ENCODE data around the gene TRIM62. TPM values are rescaled to one million over a fixed set of nuclear protein-coding genes. Genes with fewer than 3 reads are reported as not detected.

TRIM62 gene
- total and polyA plus RNA-seq, 2 experiments from 2014 or later: 2.9 to 18.9 TPM

GRCh38 chr1:33225586-33225985, 43.7 kb upstream of the TRIM62 start:
- ATAC-seq (no peak), DNase-seq (ENCODE audit: low spot score) (no peak)
- Histone ChIP-seq H3K4me2 (no peak overlapping the region), H2AFZ (no peak overlapping the region), H3F3A (replicated peaks; ENCODE audit: low read depth) (no peaks in the 10 kb centered on the region), H3K36me3 (ENCODE audit: insufficient read depth) (no peaks in the 10 kb centered on the region; the same call in 1 of the 2 replicates), H3K27me3 (ENCODE audit: insufficient read depth) (no peaks in the 10 kb centered on the region), H4K20me1 (replicated peaks; ENCODE audit: insufficient read depth) (no peaks in the 10 kb centered on the region), H3K9me2 (ENCODE audit: insufficient read depth) (0 out of 2 replicates have a peak, but pooled peaks cover 4% of the 10 kb centered on the region), H3K4me1 (ENCODE audit: insufficient read depth) (no peaks in the 10 kb centered on the region), H3K79me2 (replicated peaks; ENCODE audit: insufficient read depth) (no peaks in the 10 kb centered on the region), H3K27ac (ENCODE audit: low read depth) (no peak overlapping the region), H3K4me3 (no peak overlapping the region)
- H3K27ac Mint-ChIP-seq: no peak overlapping the region
- H3K4me3 Mint-ChIP-seq: no peak overlapping the region
- peaks cover 2% of the 10 kb centered on the region for H3K27me3 Mint-ChIP-seq (ENCODE audit: insufficient read depth, low read depth, poor library complexity)
- H3K9me3 Mint-ChIP-seq: peaks cover 16% of the 10 kb centered on the region
- H3K4me1 Mint-ChIP-seq: peaks cover 6% of the 10 kb centered on the region; the same call in 2 of the 3 replicates
- peaks cover 3% of the 10 kb centered on the region; the same call in 1 of the 3 replicates for H3K36me3 Mint-ChIP-seq (ENCODE audit: low read depth)
- no peak for TF ChIP-seq EZH2 (IDR thresholded peaks at IDR 0.05; ENCODE audit: low read depth, unreplicated experiment)
- TF ChIP-seq NANOG (IDR thresholded peaks at IDR 0.05; ENCODE audit: borderline replicate concordance): no peak
- no peak for TF ChIP-seq EZH2phosphoT487 (IDR thresholded peaks at IDR 0.05; ENCODE audit: unreplicated experiment)

DNA sequence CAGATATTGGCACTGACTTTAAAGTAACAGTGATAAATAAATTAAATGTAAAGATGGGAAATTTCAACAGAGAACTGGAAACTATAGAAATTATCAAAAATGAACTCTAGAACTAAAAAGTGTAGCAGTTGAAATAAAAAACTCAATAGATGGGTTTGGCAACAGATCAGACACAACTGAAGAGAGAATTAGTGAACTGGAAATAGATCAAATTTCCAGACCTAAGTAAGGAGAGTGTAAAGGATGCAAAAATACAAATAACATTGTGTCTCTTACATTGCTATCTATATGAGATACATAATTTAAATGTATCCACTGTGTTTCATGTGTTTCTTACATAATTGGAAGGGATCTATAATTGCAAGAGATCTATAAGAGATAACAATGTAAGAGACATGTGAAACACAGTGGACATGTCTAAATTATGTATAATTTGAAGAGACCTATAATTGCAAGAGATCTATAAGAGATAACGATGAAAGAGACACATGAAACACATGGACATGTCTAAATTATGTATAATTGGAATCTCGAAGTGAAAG, 42.4 kb upstream of the TRIM62 start:
- Histone ChIP-seq H3K4me1 (ENCODE audit: insufficient read depth) (no peaks in the 10 kb centered on the region), H3K27me3 (ENCODE audit: insufficient read depth) (no peaks in the 10 kb centered on the region), H3K79me2 (replicated peaks; ENCODE audit: insufficient read depth) (no peaks in the 10 kb centered on the region), H2AFZ (no peak overlapping the region), H3F3A (replicated peaks; ENCODE audit: low read depth) (no peaks in the 10 kb centered on the region), H3K4me3 (no peak overlapping the region), H3K36me3 (ENCODE audit: insufficient read depth) (no peaks in the 10 kb centered on the region; the same call in 1 of the 2 replicates), H3K27ac (ENCODE audit: low read depth) (no peak overlapping the region), H4K20me1 (replicated peaks; ENCODE audit: insufficient read depth) (no peaks in the 10 kb centered on the region), H3K4me2 (no peak overlapping the region), H3K9me2 (ENCODE audit: insufficient read depth) (0 out of 2 replicates have a peak, but pooled peaks cover 4% of the 10 kb centered on the region)
- DNase-seq (ENCODE audit: low spot score) (no peak), ATAC-seq (no peak)
- H3K27ac Mint-ChIP-seq: no peak overlapping the region
- H3K9me3 Mint-ChIP-seq: peaks cover 16% of the 10 kb centered on the region
- peaks cover 3% of the 10 kb centered on the region; the same call in 1 of the 3 replicates for H3K36me3 Mint-ChIP-seq (ENCODE audit: low read depth)
- no peak overlapping the region for H3K4me3 Mint-ChIP-seq
- H3K4me1 Mint-ChIP-seq: peaks cover 8% of the 10 kb centered on the region; the same call in 2 of the 3 replicates
- H3K27me3 Mint-ChIP-seq (ENCODE audit: insufficient read depth, low read depth, poor library complexity): peaks cover 2% of the 10 kb centered on the region
- TF ChIP-seq NANOG (IDR thresholded peaks at IDR 0.05; ENCODE audit: borderline replicate concordance) (no peak), STAT1 (IDR thresholded peaks at IDR 0.05; ENCODE audit: unreplicated experiment) (no peak), ZNF331 (CRISPR knock-in tag; IDR thresholded peaks at IDR 0.05; ENCODE audit: low read depth) (no peak), JUNB (IDR thresholded peaks at IDR 0.05; ENCODE audit: unreplicated experiment) (no peak), REST (IDR thresholded peaks at IDR 0.05; ENCODE audit: unreplicated experiment) (no peak), CTCF (conservative IDR thresholded peaks at IDR 0.05; ENCODE audit: low read depth in 2 of 2) (no peak), ZNF462 (CRISPR knock-in tag; IDR thresholded peaks at IDR 0.05) (no peak), ZNF114 (CRISPR knock-in tag; IDR thresholded peaks at IDR 0.05) (no peak), EZH2 (IDR thresholded peaks at IDR 0.05; ENCODE audit: low read depth, unreplicated experiment) (no peak)

All from GM23338 (cell line).